IMR-90 (cell line): ENCODE measurements around the gene FAM227B. TPM values are rescaled to one million over a fixed set of nuclear protein-coding genes. Genes with fewer than 3 reads are reported as not detected.

Experiments used
- ATAC-seq: fragments of 200-7000 bp; cut with Tn5 transposase; 2 replicates; pipeline ENCODE4 v1.9.1; 2020; ENCODE audit warnings: low read depth, mild to moderate bottlenecking, moderate library complexity
- BruUV-seq: library from RNA; stranded (reverse); fragments of 400-500 nt; replicated peaks from 2 replicates; lab custom pipeline; 2021; lab: Mats Ljungman, UMichigan
- CTCF ChIA-PET: fragments of 300-600 bp; formaldehyde crosslinking; extraction: SDS; loops from one replicate; lab custom pipeline; 2021; ENCODE audit warnings: antibody characterized with exemption; lab: Yijun Ruan, JAX
- POLR2A ChIA-PET: fragments of 300-600 bp; sonication (Branson Sonifier 250); formaldehyde crosslinking; loops from one replicate; lab custom pipeline; 2022; ENCODE audit warnings: antibody characterized with exemption; ENCODE audit not compliant: unreplicated experiment; lab: Charles Lee
- DNase-seq: peaks from one replicate; pipeline ENCODE4 v3.0.0; 2013
- H2AFZ ChIP-seq: replicated peaks from 2 replicates; pipeline ENCODE3; 2013; ENCODE audit warnings: low read length, mild to moderate bottlenecking; ENCODE audit not compliant: poor library complexity
- H2AK5ac ChIP-seq: 2 replicates; pipeline ENCODE4 v1.6.1; 2013; ENCODE audit warnings: low read depth, low read length, inconsistent platforms
- H2AK9ac ChIP-seq: replicated peaks from 2 replicates; pipeline ENCODE3; 2013; ENCODE audit warnings: mild to moderate bottlenecking, low read depth, low read length, moderate library complexity; ENCODE audit not compliant: poor library complexity
- H2BK120ac ChIP-seq: 2 replicates; pipeline ENCODE4 v1.6.1; 2013; ENCODE audit warnings: low read depth, low read length, inconsistent platforms
- H2BK15ac ChIP-seq: 3 replicates; pipeline ENCODE4 v1.6.1; 2013; ENCODE audit warnings: low read depth, low read length, inconsistent platforms
- H2BK20ac ChIP-seq: 2 replicates; pipeline ENCODE4 v1.6.1; 2013; ENCODE audit warnings: low read depth, mild to moderate bottlenecking, inconsistent platforms, low read length, moderate library complexity
- H2BK5ac ChIP-seq: 2 replicates; pipeline ENCODE4 v1.6.1; 2013; ENCODE audit warnings: mild to moderate bottlenecking, low read depth, low read length, inconsistent platforms; ENCODE audit not compliant: poor library complexity, severe bottlenecking
- H3K14ac ChIP-seq: replicated peaks from 2 replicates; pipeline ENCODE4 v1.6.1; 2013; ENCODE audit warnings: low read depth, low read length, inconsistent platforms
- H3K18ac ChIP-seq: 2 replicates; pipeline ENCODE4 v1.6.1; 2013; ENCODE audit warnings: low read depth, low read length, control low read depth
- H3K23ac ChIP-seq: 2 replicates; pipeline ENCODE4 v1.6.1; 2013; ENCODE audit warnings: low read depth, low read length, inconsistent platforms
- H3K27ac ChIP-seq: 2 replicates; pipeline ENCODE4 v1.5.1; 2013; ENCODE audit warnings: mild to moderate bottlenecking, control low read depth, low read length; ENCODE audit not compliant: insufficient read depth
- H3K27me3 ChIP-seq: 2 replicates; pipeline ENCODE4 v1.6.1; 2013; ENCODE audit warnings: low read length; ENCODE audit not compliant: control insufficient read depth, insufficient read depth
- H3K36me3 ChIP-seq: 2 replicates; pipeline ENCODE4 v1.6.1; 2013; ENCODE audit warnings: low read length, mixed read lengths; ENCODE audit not compliant: control insufficient read depth, insufficient read depth
- H3K4ac ChIP-seq: 2 replicates; pipeline ENCODE4 v1.6.1; 2013; ENCODE audit warnings: low read depth, low read length, inconsistent platforms
- H3K4me1 ChIP-seq: 2 replicates; pipeline ENCODE4 v1.6.1; 2013; ENCODE audit warnings: low read length, mixed read lengths; ENCODE audit not compliant: control insufficient read depth, insufficient read depth
- H3K4me2 ChIP-seq: 2 replicates; pipeline ENCODE4 v1.6.1; 2013; ENCODE audit warnings: low read depth, mild to moderate bottlenecking, control low read depth, low read length, moderate library complexity
- H3K4me3 ChIP-seq: 2 replicates; pipeline ENCODE4 v1.5.1; 2013; ENCODE audit warnings: low read depth, mild to moderate bottlenecking, control low read depth, low read length, moderate library complexity; ENCODE audit not compliant: insufficient read depth
- H3K56ac ChIP-seq: 2 replicates; pipeline ENCODE4 v1.6.1; 2013; ENCODE audit warnings: low read length, inconsistent platforms; ENCODE audit not compliant: insufficient read depth; ENCODE audit errors: extremely low read depth
- H3K79me1 ChIP-seq, 2 experiments: 2 replicates each; pipeline ENCODE4 v1.6.1; 2013; ENCODE audit warnings: low read length in 2 of 2, inconsistent platforms in 1 of 2, low read depth in 1 of 2
- H3K9ac ChIP-seq: 2 replicates; pipeline ENCODE4 v1.6.1; 2013; ENCODE audit warnings: low read depth, low read length, control low read depth
- H3K9me1 ChIP-seq: 2 replicates; pipeline ENCODE4 v1.6.1; 2013; ENCODE audit warnings: low read length, inconsistent platforms; ENCODE audit not compliant: insufficient read depth
- H3K9me3 ChIP-seq: 2 replicates; pipeline ENCODE4 v1.6.1; 2013; ENCODE audit warnings: low read length; ENCODE audit not compliant: control insufficient read depth, insufficient read depth
- H4K20me1 ChIP-seq: 2 replicates; pipeline ENCODE4 v1.6.1; 2013; ENCODE audit warnings: low read length, inconsistent platforms; ENCODE audit not compliant: insufficient read depth
- H4K5ac ChIP-seq: 2 replicates; pipeline ENCODE4 v1.6.1; 2013; ENCODE audit warnings: mild to moderate bottlenecking, low read depth, low read length, control low read depth
- H4K8ac ChIP-seq, 2 experiments: 2 replicates each; pipeline ENCODE4 v1.6.1; 2013; ENCODE audit warnings: low read depth in 2 of 2, low read length in 2 of 2, control low read depth in 1 of 2, inconsistent platforms in 1 of 2
- H4K91ac ChIP-seq: 2 replicates; pipeline ENCODE4 v1.6.1; 2013; ENCODE audit warnings: low read depth, low read length, inconsistent platforms; ENCODE audit not compliant: insufficient read depth
- BHLHE40 ChIP-seq: fragments of 150-350 bp; IDR thresholded peaks from 2 replicates; pipeline ENCODE4 v1.6.1; 2016; ENCODE audit warnings: mild to moderate bottlenecking, low read depth, low read length
- CEBPB ChIP-seq: IDR thresholded peaks from 2 replicates; pipeline ENCODE4 v1.6.1; 2012; ENCODE audit warnings: low read depth, low read length, improper control_type of control experiment
- CHD1 ChIP-seq: IDR thresholded peaks from 2 replicates; pipeline ENCODE4 v1.6.1; 2012; ENCODE audit warnings: low read depth, low read length, improper control_type of control experiment
- FOS ChIP-seq: fragments of 150-350 bp; IDR thresholded peaks from 2 replicates; pipeline ENCODE4 v1.6.1; 2016; ENCODE audit warnings: low read depth, low read length
- MAFK ChIP-seq: IDR thresholded peaks from 2 replicates; pipeline ENCODE4 v1.6.1; 2012; ENCODE audit warnings: low read depth, low read length, improper control_type of control experiment
- MAZ ChIP-seq: IDR thresholded peaks from 2 replicates; pipeline ENCODE4 v1.6.1; 2012; ENCODE audit warnings: low read depth, mild to moderate bottlenecking, low read length, improper control_type of control experiment, moderate library complexity, borderline replicate concordance
- MXI1 ChIP-seq: IDR thresholded peaks from 2 replicates; pipeline ENCODE4 v1.6.1; 2012; ENCODE audit warnings: low read depth, mild to moderate bottlenecking, low read length, moderate library complexity, borderline replicate concordance
- NFE2L2 ChIP-seq: fragments of 150-350 bp; IDR thresholded peaks from 2 replicates; pipeline ENCODE4 v1.6.1; 2016; ENCODE audit warnings: low read depth, mild to moderate bottlenecking, low read length
- POLR2A ChIP-seq: IDR thresholded peaks from 2 replicates; pipeline ENCODE4 v1.6.1; 2012; ENCODE audit warnings: mild to moderate bottlenecking, low read depth, low read length
- RAD21 ChIP-seq: IDR thresholded peaks from 2 replicates; pipeline ENCODE4 v1.6.1; 2012; ENCODE audit warnings: low read length, improper control_type of control experiment
- RCOR1 ChIP-seq: IDR thresholded peaks from 2 replicates; pipeline ENCODE4 v1.6.1; 2012; ENCODE audit warnings: mild to moderate bottlenecking, low read length, improper control_type of control experiment; ENCODE audit not compliant: insufficient replicate concordance
- RFX5 ChIP-seq: IDR thresholded peaks from 2 replicates; pipeline ENCODE4 v1.8.0; 2012; ENCODE audit warnings: low read depth, mild to moderate bottlenecking, low read length, moderate library complexity
- SMC3 ChIP-seq: fragments of 150-350 bp; IDR thresholded peaks from 2 replicates; pipeline ENCODE4 v1.6.1; 2016; ENCODE audit warnings: low read depth, mild to moderate bottlenecking, antibody characterized with exemption, low read length, moderate library complexity
- WGBS, 2 experiments: methylation state at CpG; one replicate each; pipeline versions ENCODE4 v1.1.5 to v1.1.7; 2013; ENCODE audit warnings: missing lambda C conversion rate in 2 of 2; ENCODE audit not compliant: insufficient read length in 1 of 2; ENCODE audit errors: extremely low coverage in 2 of 2; 5-methylcytosine and 5-hydroxymethylcytosine counted together
- dilution Hi-C: fragments of 300-500 bp; cut with HindIII; formaldehyde crosslinking; loops from one replicate; pipeline ENCODE4 v1.14.3; 2018; ENCODE audit warnings: low sequenced_read_pairs; ENCODE audit not compliant: unreplicated experiment
- in situ Hi-C: fragments of 300-500 bp; cut with MboI; formaldehyde crosslinking; loops from 3 replicates; pipeline ENCODE4 v1.14.3; 2019; ENCODE audit warnings: low sequenced_read_pairs, inconsistent platforms, mixed read lengths
- intact Hi-C: fragments of 100-400 bp; cut with micrococcal nuclease; formaldehyde crosslinking; loops from 2 replicates; pipeline ENCODE4 v1.10.0; 2022
- polyA plus RNA-seq, 3 experiments: library from polyadenylated mRNA; depleted of rRNA; stranded (reverse); fragments of >200 nt; gene quantifications; 2 replicates each; pipeline ENCODE4 v1.2.3, GENCODE V29; 2012; ENCODE audit warnings: low replicate concordance in 1 of 3
- total RNA-seq: library from RNA; depleted of rRNA; stranded (reverse); fragments of >200 nt; gene quantifications from 2 replicates; pipeline ENCODE4 v1.2.3, GENCODE V29; 2012
- TF ChIP-seq, protein P1 (sequence below): fragments of 150-350 bp; IDR thresholded peaks from 2 replicates; pipeline ENCODE4 v1.6.1; 2017; ENCODE audit warnings: mild to moderate bottlenecking, antibody characterized with exemption, low read length, low read depth
- TF ChIP-seq, protein P2 (sequence below): fragments of 150-350 bp; IDR thresholded peaks from 2 replicates; pipeline ENCODE4 v1.6.1; 2016; ENCODE audit warnings: low read depth, mild to moderate bottlenecking, low read length, moderate library complexity, borderline replicate concordance

Gene FAM227B
- total and polyA plus RNA-seq, 2 of the 4 experiments (the other 2 are of a cell fraction): 1.8 to 3.0 TPM

DNA sequence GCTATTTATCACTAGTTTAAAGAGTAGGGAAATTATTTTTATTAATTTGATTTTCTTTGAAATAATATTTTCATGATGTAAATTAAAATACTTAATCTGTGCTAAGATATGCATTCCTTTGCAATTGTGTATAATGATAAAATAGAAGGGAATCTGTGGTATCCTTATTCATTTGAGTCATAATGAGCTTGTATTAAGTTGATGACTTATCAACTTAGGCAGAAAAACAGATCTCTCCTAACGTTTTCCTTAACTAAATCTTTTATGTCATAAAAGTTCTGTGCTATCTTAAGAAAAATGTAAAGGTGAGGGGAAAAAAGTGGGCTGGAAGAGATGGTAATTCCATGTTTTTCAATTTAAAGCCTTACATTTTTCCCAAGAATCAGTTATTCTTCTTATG lies 195.7 kb downstream of the FAM227B start:
- Histone ChIP-seq H2BK5ac (peak overlapping the region; percentile 98), H2AK5ac (no peak overlapping the region), H3K4me1 (peaks cover 7% of the 10 kb centered on the region), H3K9me1 (peaks cover under 1% of the 10 kb centered on the region; the same call in 1 of the 2 replicates), H3K23ac (no peak overlapping the region; the same call in 1 of the 2 replicates), H2BK120ac (peak overlapping the region; percentile 44; the same call in 1 of the 2 replicates), H3K4me2 (peak overlapping the region; percentile 97), H3K9ac (peak overlapping the region; percentile 80), H2AFZ (no peak overlapping the region), H2AK9ac (no peak overlapping the region), H3K27me3 (no peaks in the 10 kb centered on the region), H3K18ac (peak overlapping the region; percentile 99), H2BK15ac (no peak overlapping the region), H3K9me3 (no peaks in the 10 kb centered on the region), H4K8ac (peak overlapping the region in 1 of 2 experiments; percentile 62; a peak in 1 of 4 replicates), H4K91ac (no peak overlapping the region), H4K20me1 (no peaks in the 10 kb centered on the region; the same call in 1 of the 2 replicates), H3K27ac (peak overlapping the region; percentile 85; the same call in 1 of the 2 replicates), H3K14ac (no peak overlapping the region), H3K36me3 (peaks cover 13% of the 10 kb centered on the region), H3K4ac (peak overlapping the region; percentile 43; the same call in 1 of the 2 replicates), H3K4me3 (peak overlapping the region; percentile 94), H3K56ac (0 out of 2 replicates have a peak overlapping the region, but pooled peaks have one; percentile 24), H4K5ac (peak overlapping the region; percentile 75; the same call in 1 of the 2 replicates), H2BK20ac (no peak overlapping the region; the same call in 1 of the 2 replicates), H3K79me1 (peaks cover 8 to 19% of the 10 kb centered on the region in 2 experiments)
- WGBS, 2 experiments: no CpG with 5 or more reads among the region's 1 CpG
- in situ Hi-C loops: loop anchor here (5.0 to 25.0 kb wide), 6 partner anchors 183 to 887 kb away; no protein-coding TSS in a partner anchor
- BruUV-seq: no TSS peak
- DNase-seq (peak; percentile 39), ATAC-seq (no peak)
- ChIA-PET POLR2A (interaction anchor here (0.7 kb wide), 1 partner anchor 628 kb away, joined by 3 read pairs; no protein-coding TSS in a partner anchor), CTCF (no interaction called here)
- dilution Hi-C loops: no loop called here
- intact Hi-C loops: loop anchor here (1.0 to 10.0 kb wide), 4 partner anchors 378 to 890 kb away; partner anchors contain the start of gene SECISBP2L
- TF ChIP-seq RCOR1 (no peak), BHLHE40 (no peak), MAFK (no peak), RAD21 (no peak), RFX5 (no peak), FOS (no peak), MXI1 (no peak), NFE2L2 (no peak), CHD1 (no peak), CEBPB (no peak), POLR2A (no peak), MAZ (no peak), SMC3 (no peak)
- TF ChIP-seq, protein P1, sequence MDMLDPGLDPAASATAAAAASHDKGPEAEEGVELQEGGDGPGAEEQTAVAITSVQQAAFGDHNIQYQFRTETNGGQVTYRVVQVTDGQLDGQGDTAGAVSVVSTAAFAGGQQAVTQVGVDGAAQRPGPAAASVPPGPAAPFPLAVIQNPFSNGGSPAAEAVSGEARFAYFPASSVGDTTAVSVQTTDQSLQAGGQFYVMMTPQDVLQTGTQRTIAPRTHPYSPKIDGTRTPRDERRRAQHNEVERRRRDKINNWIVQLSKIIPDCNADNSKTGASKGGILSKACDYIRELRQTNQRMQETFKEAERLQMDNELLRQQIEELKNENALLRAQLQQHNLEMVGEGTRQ: no peak
- TF ChIP-seq, protein P2, sequence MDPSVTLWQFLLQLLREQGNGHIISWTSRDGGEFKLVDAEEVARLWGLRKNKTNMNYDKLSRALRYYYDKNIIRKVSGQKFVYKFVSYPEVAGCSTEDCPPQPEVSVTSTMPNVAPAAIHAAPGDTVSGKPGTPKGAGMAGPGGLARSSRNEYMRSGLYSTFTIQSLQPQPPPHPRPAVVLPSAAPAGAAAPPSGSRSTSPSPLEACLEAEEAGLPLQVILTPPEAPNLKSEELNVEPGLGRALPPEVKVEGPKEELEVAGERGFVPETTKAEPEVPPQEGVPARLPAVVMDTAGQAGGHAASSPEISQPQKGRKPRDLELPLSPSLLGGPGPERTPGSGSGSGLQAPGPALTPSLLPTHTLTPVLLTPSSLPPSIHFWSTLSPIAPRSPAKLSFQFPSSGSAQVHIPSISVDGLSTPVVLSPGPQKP: no peak
